K562 (cell line): Measurements from ENCODE around the gene COL6A2. TPM values are rescaled to one million over a fixed set of nuclear protein-coding genes. Genes with fewer than 3 reads are reported as not detected.
A peak's percentile ranks its signal among the peaks of the same experiment; 100 is the strongest.

Source experiments
- ATAC-seq: fragments of 200-7000 bp; cut with Tn5 transposase; 3 replicates; pipeline ENCODE4 v1.9.1; 2020; ENCODE audit warnings: moderate library complexity
- BruUV-seq: library from RNA; stranded (reverse); fragments of 400-500 nt; replicated peaks from 2 replicates; lab custom pipeline; 2021; lab: Mats Ljungman, UMichigan
- CTCF ChIA-PET: fragments of 300-600 bp; formaldehyde crosslinking; extraction: SDS; loops from one replicate; lab custom pipeline; 2021; ENCODE audit warnings: low intra/inter-chr PET ratio; lab: Yijun Ruan, JAX
- POLR2A ChIA-PET: fragments of 300-600, 350-650 bp; sonication (Branson Sonifier 250); formaldehyde crosslinking; extraction: SDS; loops from one replicate; lab custom pipeline; 2021; ENCODE audit warnings: antibody characterized with exemption, inconsistent platforms; lab: Yijun Ruan, JAX
- DNase-seq, 4 experiments: peaks; one replicate each; pipeline versions ENCODE4 v3.0.0 to v3.0.0-alpha.2; 2011 to 2018; ENCODE audit warnings: low spot score in 3 of 4, mixed read lengths in 3 of 4; ENCODE audit errors: extremely low read depth in 1 of 4
- FAIRE-seq: peaks from 2 replicates; lab custom pipeline; 2011; peaks lifted over from hg19 to GRCh38; lab: Jason Lieb, UNC
- H2AFZ ChIP-seq: 2 replicates; pipeline ENCODE4 v1.6.0; 2011; ENCODE audit warnings: low read depth, low read length, control low read depth, inconsistent platforms
- H3K27ac ChIP-seq: fragments of 200-600 bp; 3 replicates; pipeline ENCODE4 v1.8.0; 2011; ENCODE audit warnings: low read depth, mild to moderate bottlenecking, control low read depth, inconsistent platforms, low read length, moderate library complexity, mixed read lengths; ENCODE audit errors: extremely low read depth
- H3K27me3 ChIP-seq, 2 experiments: fragments of 300-600 bp in 1 of 2; 2 replicates in 1 of 2; 3 replicates in 1 of 2; pipeline versions ENCODE4 v1.6.0 to v1.8.0; 2011; ENCODE audit warnings: inconsistent platforms in 2 of 2, low read length in 2 of 2, mild to moderate bottlenecking in 1 of 2, mixed read lengths in 1 of 2, moderate library complexity in 1 of 2; ENCODE audit not compliant: control insufficient read depth in 2 of 2, insufficient read depth in 2 of 2
- H3K36me3 ChIP-seq: fragments of 300-600 bp; 3 replicates; pipeline ENCODE4 v1.8.0; 2011; ENCODE audit warnings: mild to moderate bottlenecking, low read length, inconsistent platforms; ENCODE audit not compliant: control insufficient read depth, insufficient read depth
- H3K4me1 ChIP-seq, 2 experiments: fragments of 200-600 bp in 1 of 2; replicated peaks in 1 of 2; 2 replicates in 1 of 2; 3 replicates in 1 of 2; pipeline versions ENCODE4 v1.5.1 to v1.8.0; 2011; ENCODE audit warnings: inconsistent platforms in 2 of 2, low read length in 2 of 2, mild to moderate bottlenecking in 1 of 2, mixed read lengths in 1 of 2, moderate library complexity in 1 of 2; ENCODE audit not compliant: control insufficient read depth in 2 of 2, insufficient read depth in 2 of 2
- H3K4me2 ChIP-seq: 2 replicates; pipeline ENCODE4 v1.6.1; 2011; ENCODE audit warnings: low read length, control low read depth, inconsistent platforms, mixed read lengths; ENCODE audit not compliant: insufficient read depth
- H3K4me3 ChIP-seq: fragments of 200-600 bp; sonication (generic), shearing (Covaris generic); 2 replicates; pipeline ENCODE4 v1.5.1; 2016; ENCODE audit warnings: control low read depth, inconsistent platforms
- H3K79me2 ChIP-seq: fragments of 200-600 bp; 3 replicates; pipeline ENCODE4 v1.8.0; 2011; ENCODE audit warnings: low read length, inconsistent platforms; ENCODE audit not compliant: control insufficient read depth, insufficient read depth
- H3K9ac ChIP-seq, 2 experiments: 2 replicates each; pipeline versions ENCODE4 v1.6.0 to v1.6.1; 2011; ENCODE audit warnings: low read depth in 2 of 2, low read length in 2 of 2, control low read depth in 1 of 2, inconsistent platforms in 1 of 2, mild to moderate bottlenecking in 1 of 2, mixed read lengths in 1 of 2; ENCODE audit not compliant: insufficient read depth in 1 of 2
- H3K9me1 ChIP-seq: one replicate; pipeline ENCODE4 v1.6.0; 2011; ENCODE audit warnings: inconsistent platforms, mild to moderate bottlenecking, low read length, moderate library complexity; ENCODE audit not compliant: control insufficient read depth, insufficient read depth
- H3K9me3 ChIP-seq: replicated peaks from 2 replicates; pipeline ENCODE4 v1.5.1; 2011; ENCODE audit warnings: low read depth, low read length, inconsistent platforms; ENCODE audit not compliant: control insufficient read depth, insufficient read depth
- H4K20me1 ChIP-seq: replicated peaks from 2 replicates; pipeline ENCODE4 v1.6.1; 2011; ENCODE audit warnings: low read length, inconsistent platforms, mixed read lengths; ENCODE audit not compliant: control insufficient read depth, insufficient read depth
- ARID3A ChIP-seq: IDR thresholded peaks from 2 replicates; pipeline ENCODE4 v1.6.1; 2012; ENCODE audit warnings: low read depth, low read length, improper control_type of control experiment, borderline replicate concordance
- E2F3 ChIP-seq: fragments of 250-450 bp; sonication (Bioruptor Pico); IDR thresholded peaks from 2 replicates; pipeline ENCODE4 v1.4.0; 2020; ENCODE audit warnings: mild to moderate bottlenecking
- EWSR1 ChIP-seq: fragments of 450-650 bp; IDR thresholded peaks from 2 replicates; pipeline ENCODE4 v1.6.1; 2018; ENCODE audit warnings: borderline replicate concordance, mild to moderate bottlenecking, low read depth, moderate library complexity; ENCODE audit not compliant: partially characterized antibody
- HINFP ChIP-seq: fragments of 450-650 bp; conservative IDR thresholded peaks from 2 replicates; pipeline ENCODE4 v1.6.1; 2016; ENCODE audit warnings: missing genetic modification characterization, low read depth, mild to moderate bottlenecking, control low read depth, missing compliant biosample characterization
- MAX ChIP-seq: sonication (generic); formaldehyde crosslinking; IDR thresholded peaks from 2 replicates; pipeline ENCODE4 v1.9.0; 2022; ENCODE audit warnings: mild to moderate bottlenecking, missing genetic modification reagents
- MEIS2 ChIP-seq: fragments of 450-650 bp; IDR thresholded peaks from 2 replicates; pipeline ENCODE4 v1.6.1; 2014; ENCODE audit warnings: mild to moderate bottlenecking; ENCODE audit not compliant: partially characterized antibody
- NR2C1 ChIP-seq, 2 experiments: fragments of 450-650 bp; IDR thresholded peaks; 2 replicates each; pipeline ENCODE4 v1.6.1; 2017; ENCODE audit warnings: mild to moderate bottlenecking in 2 of 2, antibody characterized with exemption in 1 of 2, inconsistent platforms in 1 of 2, missing compliant biosample characterization in 1 of 2, missing genetic modification characterization in 1 of 2
- RAD21 ChIP-seq, 2 experiments: fragments of 250-450 bp in 1 of 2; fragments of 450-650 bp in 1 of 2; sonication (Bioruptor Pico) in 1 of 2; formaldehyde crosslinking in 1 of 2; IDR thresholded peaks in 1 of 2; conservative IDR thresholded peaks in 1 of 2; 2 replicates each; pipeline versions ENCODE4 v1.4.0 to v1.8.0; 2020 to 2022; ENCODE audit warnings: mild to moderate bottlenecking in 2 of 2, moderate library complexity in 1 of 2
- ZNF121 ChIP-seq: sonication (generic); formaldehyde crosslinking; conservative IDR thresholded peaks from 2 replicates; pipeline ENCODE4 v1.8.0; 2022; ENCODE audit warnings: missing genetic modification reagents
- ZNF133 ChIP-seq: fragments of 250-450 bp; sonication (Bioruptor Pico); IDR thresholded peaks from 2 replicates; pipeline ENCODE4 v1.4.0; 2020; ENCODE audit warnings: mild to moderate bottlenecking
- ZNF740 ChIP-seq, 3 experiments: fragments of 200-800 bp in 1 of 3; sonication (Bioruptor generic) in 1 of 3; sonication (generic) in 1 of 3; formaldehyde crosslinking in 1 of 3; IDR thresholded peaks; 2 replicates each; pipeline versions ENCODE4 v1.6.1 to v1.8.0; 2016 to 2022; ENCODE audit warnings: mild to moderate bottlenecking in 2 of 3, missing compliant biosample characterization in 2 of 3, missing genetic modification characterization in 2 of 3, missing genetic modification reagents in 1 of 3
- WGBS: fragments of 100-300 bp; shearing (Covaris generic); methylation state at CpG from one replicate; pipeline ENCODE4 v1.1.6; 2016; ENCODE audit warnings: low coverage, mixed read lengths; ENCODE audit not compliant: insufficient coverage; ENCODE audit errors: missing lambda C conversion rate; 5-methylcytosine and 5-hydroxymethylcytosine counted together
- in situ Hi-C: fragments of 300-500 bp; cut with MboI; formaldehyde crosslinking; loops from 4 replicates; pipeline ENCODE4 v1.15.0; 2018; ENCODE audit warnings: inconsistent platforms, mixed read lengths
- intact Hi-C: fragments of 100-400 bp; cut with micrococcal nuclease; formaldehyde crosslinking; loops from 2 replicates; pipeline ENCODE4 v1.14.2; 2022
- polyA plus RNA-seq, 8 experiments: library from polyadenylated mRNA; depleted of rRNA in 4 of 8; stranded (reverse) in 5 of 8; unstranded in 3 of 8; fragments of >200 nt; fragmentation: Nextera tagmentation in 2 of 8; fragmentation: Illumina TruSeq in 1 of 8; extraction: Ambion mirVana in 2 of 8; extraction: Trizol in 1 of 8; gene quantifications; 2 replicates each; pipeline versions ENCODE4 v1.2.1 to v1.2.3, GENCODE V29; 2011 to 2014; ENCODE audit warnings: inconsistent platforms in 1 of 8, missing spikeins in 1 of 8
- total RNA-seq, 7 experiments: library from RNA; depleted of rRNA in 6 of 7; stranded (reverse); fragments of >200 nt in 6 of 7; fragmentation: Illumina TruSeq in 2 of 7; extraction: Trizol in 2 of 7; gene quantifications; 2 replicates each; pipeline versions ENCODE4 v1.2.1 to v1.2.3, GENCODE V29; 2011 to 2021; ENCODE audit warnings: low replicate concordance in 1 of 7
- TF ChIP-seq, protein P1 (sequence below): sonication (generic); formaldehyde crosslinking; IDR thresholded peaks from 2 replicates; pipeline ENCODE4 v1.8.0; 2022; ENCODE audit warnings: missing genetic modification reagents, mild to moderate bottlenecking, borderline replicate concordance

Gene COL6A2
- total and polyA plus RNA-seq, 9 of the 15 experiments (the other 6 are each of a cell fraction or from before 2014, with no cell fraction given), result 0.07 to 1.1 (median 0.24) TPM; not detected in 3

DNA sequence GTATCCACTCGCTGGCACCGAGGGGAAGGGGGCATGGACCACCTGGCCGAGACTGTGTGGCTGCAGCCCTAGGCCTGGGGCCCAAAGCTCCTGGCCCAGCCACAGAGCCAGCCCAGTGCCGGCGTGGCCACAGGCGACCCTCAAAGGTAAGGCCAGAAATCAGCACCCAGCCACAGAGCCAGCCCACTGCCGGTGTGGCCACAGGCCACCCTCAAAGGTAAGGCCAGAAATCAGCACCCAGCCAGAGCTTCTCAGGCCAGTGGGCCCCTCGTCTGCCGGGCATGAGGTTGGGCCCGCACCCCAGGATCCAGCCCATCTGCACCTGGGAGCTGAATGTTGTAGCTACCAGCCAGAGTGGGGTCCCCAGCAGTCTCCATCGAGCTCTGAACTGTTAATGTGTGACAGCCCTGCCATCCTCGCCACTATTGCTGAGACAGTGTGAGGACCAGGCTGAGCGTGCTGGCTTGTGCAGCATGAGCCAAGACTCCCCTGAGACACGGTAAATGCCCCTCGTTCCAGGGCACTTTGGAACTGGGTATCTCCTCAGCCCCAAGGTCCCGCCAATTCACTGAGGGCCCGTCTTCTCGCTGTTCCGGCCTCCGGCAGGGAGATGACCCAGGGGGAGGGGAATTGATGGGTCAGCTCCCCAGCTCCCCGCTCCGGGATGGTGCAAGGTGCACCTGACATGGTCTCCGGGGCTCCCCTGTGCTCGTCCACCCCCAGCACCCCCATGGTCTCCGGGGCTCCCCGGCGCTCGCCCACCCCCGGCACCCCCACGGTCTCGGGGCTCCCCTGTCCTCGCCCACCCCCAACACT, 62.1 kb downstream of the COL6A2 start:
- Histone ChIP-seq H3K27ac (peak overlapping the region; percentile 55; the same call in 1 of the 3 replicates), H3K4me3 (no peak overlapping the region), H3K4me2 (no peak overlapping the region), H3K79me2 (0 out of 3 replicates have a peak, but pooled peaks cover 7% of the 10 kb centered on the region), H2AFZ (no peak overlapping the region), H3K9me3 (peaks cover 15% of the 10 kb centered on the region), H3K9ac (no peak overlapping the region), H4K20me1 (no peaks in the 10 kb centered on the region), H3K27me3 (no peaks in the 10 kb centered on the region), H3K9me1 (no peaks in the 10 kb centered on the region), H3K4me1 (peaks cover 0 to 36% of the 10 kb centered on the region in 2 experiments; a peak in 3 of 5 replicates), H3K36me3 (peaks cover 67% of the 10 kb centered on the region; the same call in 2 of the 3 replicates)
- WGBS, result 94% methylated on average over 28 of the region's 32 CpGs
- intact Hi-C loops (no loop called here), in situ Hi-C loops (no loop called here)
- DNase-seq (no peak), FAIRE-seq (no peak), ATAC-seq (no peak)
- ChIA-PET POLR2A (no interaction called here), CTCF (no interaction called here)
- BruUV-seq, result no TSS peak
- no peak for TF ChIP-seq EWSR1
- TF ChIP-seq, protein P1, sequence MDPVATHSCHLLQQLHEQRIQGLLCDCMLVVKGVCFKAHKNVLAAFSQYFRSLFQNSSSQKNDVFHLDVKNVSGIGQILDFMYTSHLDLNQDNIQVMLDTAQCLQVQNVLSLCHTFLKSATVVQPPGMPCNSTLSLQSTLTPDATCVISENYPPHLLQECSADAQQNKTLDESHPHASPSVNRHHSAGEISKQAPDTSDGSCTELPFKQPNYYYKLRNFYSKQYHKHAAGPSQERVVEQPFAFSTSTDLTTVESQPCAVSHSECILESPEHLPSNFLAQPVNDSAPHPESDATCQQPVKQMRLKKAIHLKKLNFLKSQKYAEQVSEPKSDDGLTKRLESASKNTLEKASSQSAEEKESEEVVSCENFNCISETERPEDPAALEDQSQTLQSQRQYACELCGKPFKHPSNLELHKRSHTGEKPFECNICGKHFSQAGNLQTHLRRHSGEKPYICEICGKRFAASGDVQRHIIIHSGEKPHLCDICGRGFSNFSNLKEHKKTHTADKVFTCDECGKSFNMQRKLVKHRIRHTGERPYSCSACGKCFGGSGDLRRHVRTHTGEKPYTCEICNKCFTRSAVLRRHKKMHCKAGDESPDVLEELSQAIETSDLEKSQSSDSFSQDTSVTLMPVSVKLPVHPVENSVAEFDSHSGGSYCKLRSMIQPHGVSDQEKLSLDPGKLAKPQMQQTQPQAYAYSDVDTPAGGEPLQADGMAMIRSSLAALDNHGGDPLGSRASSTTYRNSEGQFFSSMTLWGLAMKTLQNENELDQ (CRISPR knock-in tag), result no peak
- TF ChIP-seq NR2C1 (IDR thresholded peaks at IDR 0.05), result no peak
- TF ChIP-seq NR2C1 (tag; IDR thresholded peaks at IDR 0.05), result no peak
- TF ChIP-seq ZNF133 (CRISPR knock-in tag), result no peak
- no peak for TF ChIP-seq ARID3A
- no peak for TF ChIP-seq ZNF740 (CRISPR knock-in tag; IDR thresholded peaks at IDR 0.05)
- TF ChIP-seq ZNF740 (tag; IDR thresholded peaks at IDR 0.05), result no peak
- TF ChIP-seq ZNF121 (CRISPR knock-in tag), result no peak
- no peak for TF ChIP-seq RAD21 (CRISPR knock-in tag; conservative IDR thresholded peaks at IDR 0.05 in 1 of 2, IDR thresholded peaks at IDR 0.05 in 1 of 2)
- TF ChIP-seq E2F3 (CRISPR knock-in tag), result no peak
- TF ChIP-seq HINFP (tag), result no peak
- peak; percentile 14; the same call in 1 of the 2 replicates for TF ChIP-seq MAX
- TF ChIP-seq MEIS2, result no peak
